GM10266 (cell line): ENCODE measurements around the gene RFT1.
A peak's percentile ranks its signal among the peaks of the same experiment; 100 is the strongest.
"Not testable (repeated sequence)": the region's sequence is repeated elsewhere in the genome, so short reads cannot be mapped to it uniquely, and the experiment has no call there.

ENCODE experiments used
- DNase-seq: peaks from one replicate; pipeline ENCODE4 v3.0.0; 2012; ENCODE audit errors: extremely low spot score
- TF ChIP-seq, protein P1 (sequence below): IDR thresholded peaks from 2 replicates; pipeline ENCODE4 v1.5.1; 2012; ENCODE audit warnings: mild to moderate bottlenecking, low read depth; ENCODE audit not compliant: control insufficient read depth, insufficient read depth; ENCODE audit errors: missing control alignments

The RFT1 gene

DNA sequence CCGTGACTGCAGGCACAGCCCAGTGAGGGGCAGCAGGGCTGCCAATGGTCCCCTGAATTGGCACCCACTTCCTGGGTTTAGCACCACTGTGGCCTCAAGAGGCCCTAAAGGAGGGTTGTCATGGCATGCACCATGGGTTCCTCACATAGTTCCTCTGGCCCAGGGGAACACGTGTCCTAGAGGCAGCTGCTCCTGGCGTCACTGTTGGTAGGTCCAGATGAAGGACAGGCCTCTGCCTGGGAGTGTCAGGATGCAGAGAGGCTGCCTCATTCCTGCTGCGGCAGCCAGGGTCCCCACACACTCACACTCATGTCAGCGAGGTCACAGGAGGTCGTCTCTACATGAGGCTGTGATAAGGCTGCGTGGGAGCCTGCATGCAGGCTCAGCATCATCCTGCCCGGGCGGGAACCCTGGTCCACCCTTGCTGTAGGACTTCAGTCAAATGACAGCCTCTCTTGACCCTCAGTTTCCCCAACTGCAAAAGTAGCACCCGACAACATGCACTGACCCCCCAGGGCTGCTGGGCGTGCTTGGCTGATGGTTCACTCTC is 58.3 kb downstream of the RFT1 start:
- TF ChIP-seq, protein P1, sequence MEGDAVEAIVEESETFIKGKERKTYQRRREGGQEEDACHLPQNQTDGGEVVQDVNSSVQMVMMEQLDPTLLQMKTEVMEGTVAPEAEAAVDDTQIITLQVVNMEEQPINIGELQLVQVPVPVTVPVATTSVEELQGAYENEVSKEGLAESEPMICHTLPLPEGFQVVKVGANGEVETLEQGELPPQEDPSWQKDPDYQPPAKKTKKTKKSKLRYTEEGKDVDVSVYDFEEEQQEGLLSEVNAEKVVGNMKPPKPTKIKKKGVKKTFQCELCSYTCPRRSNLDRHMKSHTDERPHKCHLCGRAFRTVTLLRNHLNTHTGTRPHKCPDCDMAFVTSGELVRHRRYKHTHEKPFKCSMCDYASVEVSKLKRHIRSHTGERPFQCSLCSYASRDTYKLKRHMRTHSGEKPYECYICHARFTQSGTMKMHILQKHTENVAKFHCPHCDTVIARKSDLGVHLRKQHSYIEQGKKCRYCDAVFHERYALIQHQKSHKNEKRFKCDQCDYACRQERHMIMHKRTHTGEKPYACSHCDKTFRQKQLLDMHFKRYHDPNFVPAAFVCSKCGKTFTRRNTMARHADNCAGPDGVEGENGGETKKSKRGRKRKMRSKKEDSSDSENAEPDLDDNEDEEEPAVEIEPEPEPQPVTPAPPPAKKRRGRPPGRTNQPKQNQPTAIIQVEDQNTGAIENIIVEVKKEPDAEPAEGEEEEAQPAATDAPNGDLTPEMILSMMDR, result no peak
- DNase-seq, result no peak

DNA sequence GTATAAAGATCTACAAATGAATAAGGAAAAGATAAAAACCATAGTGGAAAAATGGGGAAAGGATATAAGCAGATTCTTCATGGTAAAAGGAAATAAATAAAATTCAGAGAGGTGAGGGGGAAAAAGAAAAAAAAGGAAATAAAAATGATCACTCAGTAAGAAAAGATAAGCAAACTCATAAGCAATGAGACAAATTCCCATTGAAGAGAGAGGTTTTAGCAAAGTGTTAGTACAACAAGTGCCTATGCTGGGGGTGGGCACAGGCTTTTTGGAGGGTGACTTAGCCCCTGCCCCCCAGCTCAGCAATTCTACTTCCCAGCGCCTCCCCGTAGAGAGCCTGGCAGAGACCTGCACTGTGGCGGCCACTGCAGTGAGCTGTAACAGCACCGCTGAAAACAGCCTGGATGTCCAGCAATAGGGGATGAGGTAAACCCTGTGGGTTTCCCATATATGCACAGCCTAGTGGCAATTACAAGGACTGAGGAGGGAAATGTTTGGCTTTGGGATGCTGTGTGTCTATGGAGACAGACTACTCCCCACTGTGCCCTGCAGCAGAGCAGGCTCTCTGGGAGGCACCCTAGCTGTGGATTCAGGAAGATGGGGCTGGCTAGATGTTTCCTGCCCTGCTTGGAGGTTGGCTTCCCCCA is 60.7 kb downstream of the RFT1 start:
- TF ChIP-seq, protein P1, result no peak
- DNase-seq, result no peak

DNA sequence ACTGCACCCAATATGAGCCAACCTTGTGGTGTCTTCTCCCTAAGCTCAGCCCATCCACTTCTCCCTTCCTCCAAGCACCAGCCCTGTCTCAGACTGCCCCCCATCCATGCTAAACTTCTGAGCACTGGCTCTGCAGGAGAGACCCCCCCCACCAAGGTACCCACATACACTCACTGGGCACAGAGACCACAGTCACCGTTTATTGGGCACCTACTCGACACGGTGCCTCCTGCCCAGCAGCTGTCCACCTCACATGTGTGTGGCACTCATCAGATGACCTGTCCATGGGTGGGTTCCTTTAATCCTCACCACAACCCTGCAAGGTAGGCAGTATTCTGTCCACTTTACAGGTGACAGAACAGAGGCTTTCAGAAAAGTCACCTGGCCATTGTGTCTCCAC is 62.1 kb downstream of the RFT1 start:
- no peak for DNase-seq
- TF ChIP-seq, protein P1, result no peak

DNA sequence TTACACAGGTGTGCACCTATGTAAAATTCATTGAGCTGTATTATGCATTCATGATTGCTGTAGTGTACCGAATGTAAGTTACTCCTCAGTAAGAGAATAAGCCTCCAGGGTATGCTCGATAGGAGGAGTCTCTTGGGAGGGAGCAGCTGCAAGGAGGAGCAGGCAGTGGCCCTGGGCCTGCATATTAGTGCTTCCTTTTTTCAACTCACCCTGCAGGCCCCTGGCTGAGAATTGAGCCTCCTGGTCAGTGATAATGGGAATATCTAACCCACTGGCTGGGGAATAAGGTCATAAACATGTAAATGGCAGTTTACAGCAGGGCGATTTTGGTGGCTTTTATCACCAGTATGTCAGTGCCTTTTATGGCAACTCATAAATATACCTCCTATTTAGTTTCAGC is 62.7 kb downstream of the RFT1 start:
- DNase-seq, result no peak
- TF ChIP-seq, protein P1, result no peak

DNA sequence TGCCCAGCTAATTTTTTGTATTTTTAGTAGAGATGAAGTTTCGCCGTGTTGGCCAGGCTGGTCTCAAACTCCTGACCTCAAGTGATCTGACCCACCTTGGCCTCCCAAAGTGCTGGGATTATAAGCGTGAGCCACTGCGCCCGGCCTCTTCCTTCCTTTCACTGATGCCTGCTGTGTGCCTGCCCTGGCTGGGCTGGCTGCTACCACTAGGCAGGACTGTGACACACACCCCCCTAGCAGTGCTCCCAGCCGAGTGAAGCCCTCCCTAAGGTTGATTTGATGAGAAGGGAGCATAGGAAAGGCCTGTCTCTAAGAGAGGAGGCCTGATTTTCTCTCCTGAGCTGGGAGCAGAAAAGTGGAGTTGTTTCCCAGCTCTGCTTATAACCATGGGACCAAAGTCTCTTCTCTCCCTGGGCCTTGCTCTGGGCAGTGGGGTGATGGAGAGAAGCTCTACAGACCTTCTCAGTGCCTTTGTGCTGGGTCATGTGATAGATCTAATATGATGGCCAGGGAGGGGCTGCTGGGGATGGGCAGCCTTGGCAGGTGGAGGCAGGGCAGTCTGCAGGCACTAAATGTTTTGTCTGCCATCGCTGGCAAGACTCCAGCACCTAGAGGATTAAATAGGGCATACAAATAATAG is 64.3 kb downstream of the RFT1 start:
- DNase-seq, result no peak
- TF ChIP-seq, protein P1, result no peak

DNA sequence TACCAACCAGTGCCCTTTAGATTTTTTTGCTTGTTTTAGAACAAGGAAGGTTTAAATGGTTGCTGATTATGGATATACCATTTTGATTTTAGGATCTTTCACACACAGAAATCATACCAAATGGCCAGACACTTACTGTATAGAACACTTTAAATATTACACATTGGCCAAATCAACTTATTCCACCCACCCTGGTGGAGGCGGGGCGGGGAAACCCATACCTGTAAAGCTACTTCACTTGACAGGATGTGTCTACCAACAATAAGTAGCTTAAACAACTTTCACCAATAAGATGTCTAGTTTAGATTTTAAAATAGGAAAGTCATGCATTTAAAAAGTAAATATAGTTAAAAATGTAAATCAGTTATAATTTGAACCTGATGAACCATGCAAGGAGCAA is 67.3 kb downstream of the RFT1 start:
- DNase-seq, result no peak
- TF ChIP-seq, protein P1, result no peak

DNA sequence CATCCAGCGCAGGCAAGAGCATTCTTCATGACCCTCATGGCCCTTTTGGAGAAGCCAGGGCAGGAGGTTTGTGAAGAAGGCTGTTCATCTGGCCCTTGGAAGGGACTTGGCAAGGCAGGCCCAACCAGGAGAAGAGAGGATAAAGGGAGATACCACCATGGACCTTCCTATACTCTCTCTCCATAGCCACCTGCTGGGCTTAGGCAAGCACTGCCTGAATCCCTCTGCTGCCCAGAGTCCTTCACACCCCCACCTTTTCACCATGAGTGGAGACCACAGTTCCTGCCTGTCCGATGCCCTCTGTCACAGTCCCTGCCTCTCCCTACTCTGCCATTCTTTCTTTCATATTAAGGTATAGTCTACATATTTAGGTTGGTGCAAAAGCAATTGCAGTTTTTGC is 73.8 kb downstream of the RFT1 start:
- DNase-seq, result peak; percentile 20
- TF ChIP-seq, protein P1, result peak; percentile 14

DNA sequence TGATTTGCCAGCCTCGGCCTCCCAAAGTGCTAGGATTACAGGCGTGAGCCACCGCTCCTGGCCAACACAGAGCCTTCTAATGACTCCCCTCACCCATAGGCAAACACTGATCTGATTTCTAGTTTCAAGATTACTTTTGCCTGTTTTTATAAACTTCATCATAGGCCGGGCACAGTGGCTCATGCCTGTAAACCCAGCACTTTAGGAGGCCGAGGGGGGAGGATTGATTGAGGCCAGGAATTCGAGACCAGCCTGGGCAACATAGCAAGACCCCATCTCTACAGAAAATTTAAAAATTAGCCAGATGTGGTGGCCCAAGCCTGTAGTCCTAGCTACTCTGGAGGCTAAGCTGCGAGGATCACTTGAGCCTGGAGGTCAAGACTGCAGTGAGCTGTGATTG is 76.0 kb downstream of the RFT1 start:
- DNase-seq, result not testable (repeated sequence)
